Kidney glomerular epithelial cell (primary cell): ENCODE results near the gene TOP3B.

Experiments used
- DNase-seq: peaks from one replicate; lab custom pipeline; 2025; lab: John Stamatoyannopoulos, UW

TOP3B gene

GRCh38 chr22:21961886-21962654 lies 20.5 kb downstream of the TOP3B start:
- DNase-seq = no peak

GRCh38 chr22:21961127-21961867 lies 21.3 kb downstream of the TOP3B start:
- no peak for DNase-seq

GRCh38 chr22:21960200-21961126 lies 22.1 kb downstream of the TOP3B start:
- DNase-seq = no peak

- no peak for DNase-seq
These were observed 23.1 kb downstream of the TOP3B start for GRCh38 chr22:21959274-21960074.

- no peak for DNase-seq
These were observed 24.0 kb downstream of the TOP3B start for GRCh38 chr22:21958360-21959273.

- DNase-seq = peak; percentile 84
These were observed 29.7 kb downstream of the TOP3B start, which contains the start of gene PPM1F for GRCh38 chr22:21952586-21953571. Gene PPM1F, minus strand, starts transcription at chr22:21952848. Its CDS starts 6,800 bp downstream, at chr22:21946048.

GRCh38 chr22:21951931-21952465 lies 30.6 kb downstream of the TOP3B start:
- DNase-seq = no peak

- no peak for DNase-seq
These were observed 31.5 kb downstream of the TOP3B start for GRCh38 chr22:21951062-21951461.

GRCh38 chr22:21949948-21950347 lies 32.6 kb downstream of the TOP3B start:
- no peak for DNase-seq

- no peak for DNase-seq
These were observed 33.0 kb downstream of the TOP3B start for GRCh38 chr22:21949569-21949918.

- no peak for DNase-seq
These were observed 33.6 kb downstream of the TOP3B start for GRCh38 chr22:21948824-21949568.

GRCh38 chr22:21948390-21948789 lies 34.2 kb downstream of the TOP3B start:
- no peak for DNase-seq

GRCh38 chr22:21947040-21948014 lies 35.3 kb downstream of the TOP3B start:
- no peak for DNase-seq

- no peak for DNase-seq
These were observed 36.2 kb downstream of the TOP3B start for GRCh38 chr22:21946262-21946925.

GRCh38 chr22:21945453-21946261 lies 36.9 kb downstream of the TOP3B start:
- DNase-seq = no peak
